PC-9 (cell line): ENCODE measurements around the gene ZFR2. TPM values are rescaled to one million over a fixed set of nuclear protein-coding genes. Genes with fewer than 3 reads are reported as not detected.

Experiments
- BruUV-seq: library from RNA; stranded (reverse); fragments of 400-500 nt; replicated peaks from 2 replicates; lab custom pipeline; 2021; lab: Mats Ljungman, UMichigan
- CTCF ChIA-PET: fragments of 300-600 bp; sonication (Branson Sonifier 250); formaldehyde crosslinking; loops from one replicate; lab custom pipeline; 2022; ENCODE audit warnings: antibody characterized with exemption; lab: Charles Lee
- POLR2A ChIA-PET: fragments of 300-600 bp; sonication (Branson Sonifier 250); formaldehyde crosslinking; loops from one replicate; lab custom pipeline; 2022; ENCODE audit warnings: antibody characterized with exemption; ENCODE audit not compliant: unreplicated experiment; lab: Charles Lee
- DNase-seq, 2 experiments: peaks; one replicate each; pipeline versions ENCODE4 v3.0.0 to v3.0.0-alpha.2; 2015 to 2022; ENCODE audit warnings: mixed read lengths in 1 of 2
- H2AFZ ChIP-seq: fragments of 200-600 bp; sonication (generic); 2 replicates; pipeline ENCODE4 v1.8.1; 2017; ENCODE audit warnings: antibody characterized with exemption
- H3F3A ChIP-seq: fragments of 200-600 bp; sonication (generic); 2 replicates; pipeline ENCODE4 v1.8.1; 2017; ENCODE audit warnings: antibody characterized with exemption, mild to moderate bottlenecking, low read depth; ENCODE audit not compliant: insufficient read depth
- H3K27ac ChIP-seq: fragments of 200-600 bp; sonication (generic); 2 replicates; pipeline ENCODE4 v1.6.1; 2016; ENCODE audit warnings: mixed run types
- H3K27me3 ChIP-seq: fragments of 200-600 bp; sonication (generic); 2 replicates; pipeline ENCODE4 v1.6.1; 2016; ENCODE audit warnings: low read depth, mixed run types; ENCODE audit not compliant: insufficient read depth
- H3K36me3 ChIP-seq: fragments of 200-600 bp; sonication (generic); 2 replicates; pipeline ENCODE4 v1.6.1; 2016; ENCODE audit warnings: low read depth, mixed run types
- H3K4me1 ChIP-seq: fragments of 200-600 bp; sonication (generic); replicated peaks from 2 replicates; pipeline ENCODE4 v1.6.1; 2016; ENCODE audit warnings: mixed run types; ENCODE audit not compliant: insufficient read depth
- H3K4me2 ChIP-seq: fragments of 200-600 bp; sonication (generic); 2 replicates; pipeline ENCODE4 v1.6.1; 2017; ENCODE audit warnings: mixed run types
- H3K4me3 ChIP-seq: fragments of 200-600 bp; sonication (generic); 2 replicates; pipeline ENCODE4 v1.6.1; 2016; ENCODE audit warnings: mixed run types
- H3K79me2 ChIP-seq: fragments of 200-600 bp; sonication (generic); 2 replicates; pipeline ENCODE4 v1.6.1; 2017; ENCODE audit warnings: low read depth, mixed run types
- H3K9me2 ChIP-seq: fragments of 200-600 bp; sonication (generic); 2 replicates; pipeline ENCODE4 v1.8.1; 2017; ENCODE audit warnings: mild to moderate bottlenecking; ENCODE audit not compliant: insufficient read depth
- H3K9me3 ChIP-seq: fragments of 200-600 bp; sonication (generic); 2 replicates; pipeline ENCODE4 v1.8.1; 2016; ENCODE audit warnings: low read depth; ENCODE audit not compliant: insufficient read depth
- H4K20me1 ChIP-seq: fragments of 200-600 bp; sonication (generic); 2 replicates; pipeline ENCODE4 v1.8.1; 2017; ENCODE audit not compliant: insufficient read depth
- EZH2 ChIP-seq: fragments of 200-600 bp; sonication (generic); IDR thresholded peaks from 2 replicates; pipeline ENCODE4 v1.8.0; 2017; ENCODE audit warnings: antibody characterized with exemption, low read depth
- intact Hi-C: fragments of 100-400 bp; cut with micrococcal nuclease; formaldehyde crosslinking; loops from one replicate; pipeline ENCODE4 v1.10.0; 2022; ENCODE audit not compliant: unreplicated experiment
- total RNA-seq: library from RNA; stranded (reverse); gene quantifications from 2 replicates; pipeline ENCODE4 v1.2.3, GENCODE V29; 2021
- TF ChIP-seq, protein P1 (sequence below): fragments of 200-600 bp; sonication (generic); conservative IDR thresholded peaks from 2 replicates; pipeline ENCODE4 v1.6.1; 2017; ENCODE audit warnings: mixed run types, antibody characterized with exemption, mild to moderate bottlenecking, moderate library complexity

The ZFR2 gene
- total RNA-seq, 1 experiment from 2014 or later, result not detected

- no peaks in the 10 kb centered on the region for H3K9me3 ChIP-seq
- H3K4me2 ChIP-seq, result no peak overlapping the region
- H3F3A ChIP-seq, result peaks cover 3% of the 10 kb centered on the region; the same call in 1 of the 2 replicates
- no peak for DNase-seq
- ChIA-PET POLR2A (no interaction called here), CTCF (interaction anchor here (0.7 to 0.8 kb wide), 2 partner anchors 138 to 158 kb away, joined by 3 to 4 read pairs; no protein-coding TSS in a partner anchor)
- H3K79me2 ChIP-seq, result no peaks in the 10 kb centered on the region
- H3K36me3 ChIP-seq, result no peaks in the 10 kb centered on the region
- no peak for TF ChIP-seq EZH2
- TF ChIP-seq, protein P1, sequence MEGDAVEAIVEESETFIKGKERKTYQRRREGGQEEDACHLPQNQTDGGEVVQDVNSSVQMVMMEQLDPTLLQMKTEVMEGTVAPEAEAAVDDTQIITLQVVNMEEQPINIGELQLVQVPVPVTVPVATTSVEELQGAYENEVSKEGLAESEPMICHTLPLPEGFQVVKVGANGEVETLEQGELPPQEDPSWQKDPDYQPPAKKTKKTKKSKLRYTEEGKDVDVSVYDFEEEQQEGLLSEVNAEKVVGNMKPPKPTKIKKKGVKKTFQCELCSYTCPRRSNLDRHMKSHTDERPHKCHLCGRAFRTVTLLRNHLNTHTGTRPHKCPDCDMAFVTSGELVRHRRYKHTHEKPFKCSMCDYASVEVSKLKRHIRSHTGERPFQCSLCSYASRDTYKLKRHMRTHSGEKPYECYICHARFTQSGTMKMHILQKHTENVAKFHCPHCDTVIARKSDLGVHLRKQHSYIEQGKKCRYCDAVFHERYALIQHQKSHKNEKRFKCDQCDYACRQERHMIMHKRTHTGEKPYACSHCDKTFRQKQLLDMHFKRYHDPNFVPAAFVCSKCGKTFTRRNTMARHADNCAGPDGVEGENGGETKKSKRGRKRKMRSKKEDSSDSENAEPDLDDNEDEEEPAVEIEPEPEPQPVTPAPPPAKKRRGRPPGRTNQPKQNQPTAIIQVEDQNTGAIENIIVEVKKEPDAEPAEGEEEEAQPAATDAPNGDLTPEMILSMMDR, result no peak
- 0 out of 2 replicates have a peak, but pooled peaks cover 2% of the 10 kb centered on the region for H3K4me1 ChIP-seq
- H3K27ac ChIP-seq, result no peak overlapping the region
- intact Hi-C loops, result loop anchor here (1.0 kb wide), 1 partner anchor 183 kb away; no protein-coding TSS in a partner anchor
- BruUV-seq, result no TSS peak
- no peaks in the 10 kb centered on the region for H3K9me2 ChIP-seq
- no peak overlapping the region for H2AFZ ChIP-seq
- no peaks in the 10 kb centered on the region for H4K20me1 ChIP-seq
- H3K4me3 ChIP-seq, result no peak overlapping the region
- H3K27me3 ChIP-seq, result no peaks in the 10 kb centered on the region
Measured at GRCh38 chr19:3849787-3850186, 19.1 kb downstream of the ZFR2 start.

DNA sequence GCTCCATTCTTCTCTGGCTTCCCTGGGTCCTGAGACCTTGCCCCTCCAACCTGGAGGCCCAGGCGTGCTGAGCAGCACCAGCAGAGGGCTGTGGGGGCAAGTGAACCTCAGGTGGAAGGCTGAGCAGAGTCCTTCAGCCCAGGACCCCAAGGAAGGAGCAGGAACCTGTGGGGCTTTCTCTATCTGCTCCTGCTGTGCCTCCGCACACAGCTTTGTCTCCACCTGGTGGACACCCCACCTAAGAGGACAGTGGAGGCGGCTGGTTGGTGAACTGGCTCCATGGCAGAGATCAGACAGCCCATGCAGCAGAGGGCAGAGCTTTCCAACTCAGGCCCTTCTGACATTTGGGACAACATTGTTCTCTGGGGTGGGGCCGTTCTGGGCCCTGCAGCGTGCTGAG is 19.7 kb downstream of the ZFR2 start:
- Histone ChIP-seq H3K4me3 (no peak overlapping the region), H3K79me2 (no peaks in the 10 kb centered on the region), H3K4me2 (no peak overlapping the region), H3K27ac (no peak overlapping the region), H3K4me1 (no peaks in the 10 kb centered on the region), H3K27me3 (no peaks in the 10 kb centered on the region), H4K20me1 (no peaks in the 10 kb centered on the region), H3K9me2 (no peaks in the 10 kb centered on the region), H2AFZ (no peak overlapping the region), H3K36me3 (no peaks in the 10 kb centered on the region), H3F3A (peaks cover 3% of the 10 kb centered on the region; the same call in 1 of the 2 replicates), H3K9me3 (no peaks in the 10 kb centered on the region)
- CTCF ChIA-PET, result interaction anchor here (0.6 to 1.2 kb wide), 6 partner anchors 32 to 159 kb away, joined by 3 to 4 read pairs (median 3); partner anchors contain the start of gene MRPL54
- intact Hi-C loops, result loop anchor here (1.0 kb wide), 1 partner anchor 183 kb away; no protein-coding TSS in a partner anchor
- POLR2A ChIA-PET, result interaction anchor here (0.5 kb wide), 1 partner anchor 209 kb away, joined by 14 read pairs; no protein-coding TSS in a partner anchor
- BruUV-seq, result no TSS peak
- TF ChIP-seq, protein P1, result peak; percentile 63
- TF ChIP-seq EZH2, result no peak
- DNase-seq, result peak in 1 of 2 experiments; percentile 58

- ChIA-PET POLR2A (no interaction called here), CTCF (no interaction called here)
- no peak for DNase-seq
- TF ChIP-seq EZH2, result no peak
- Histone ChIP-seq H3F3A (no peaks in the 10 kb centered on the region), H3K79me2 (no peaks in the 10 kb centered on the region), H3K4me3 (no peak overlapping the region), H3K36me3 (no peaks in the 10 kb centered on the region), H3K27ac (no peak overlapping the region), H3K9me3 (no peaks in the 10 kb centered on the region), H3K9me2 (no peaks in the 10 kb centered on the region), H3K27me3 (no peaks in the 10 kb centered on the region), H3K4me1 (no peaks in the 10 kb centered on the region), H3K4me2 (no peak overlapping the region), H2AFZ (no peak overlapping the region), H4K20me1 (no peaks in the 10 kb centered on the region)
- intact Hi-C loops, result no loop called here
- no TSS peak for BruUV-seq
Measured at GRCh38 chr19:3844596-3844995, 24.2 kb downstream of the ZFR2 start.
